ELR (cell line): ENCODE data around the gene SMPX.

Experiments used
- DNase-seq: peaks from one replicate; pipeline ENCODE4 v3.0.0-alpha.2; 2015; ENCODE audit warnings: low read depth

The SMPX gene

DNA sequence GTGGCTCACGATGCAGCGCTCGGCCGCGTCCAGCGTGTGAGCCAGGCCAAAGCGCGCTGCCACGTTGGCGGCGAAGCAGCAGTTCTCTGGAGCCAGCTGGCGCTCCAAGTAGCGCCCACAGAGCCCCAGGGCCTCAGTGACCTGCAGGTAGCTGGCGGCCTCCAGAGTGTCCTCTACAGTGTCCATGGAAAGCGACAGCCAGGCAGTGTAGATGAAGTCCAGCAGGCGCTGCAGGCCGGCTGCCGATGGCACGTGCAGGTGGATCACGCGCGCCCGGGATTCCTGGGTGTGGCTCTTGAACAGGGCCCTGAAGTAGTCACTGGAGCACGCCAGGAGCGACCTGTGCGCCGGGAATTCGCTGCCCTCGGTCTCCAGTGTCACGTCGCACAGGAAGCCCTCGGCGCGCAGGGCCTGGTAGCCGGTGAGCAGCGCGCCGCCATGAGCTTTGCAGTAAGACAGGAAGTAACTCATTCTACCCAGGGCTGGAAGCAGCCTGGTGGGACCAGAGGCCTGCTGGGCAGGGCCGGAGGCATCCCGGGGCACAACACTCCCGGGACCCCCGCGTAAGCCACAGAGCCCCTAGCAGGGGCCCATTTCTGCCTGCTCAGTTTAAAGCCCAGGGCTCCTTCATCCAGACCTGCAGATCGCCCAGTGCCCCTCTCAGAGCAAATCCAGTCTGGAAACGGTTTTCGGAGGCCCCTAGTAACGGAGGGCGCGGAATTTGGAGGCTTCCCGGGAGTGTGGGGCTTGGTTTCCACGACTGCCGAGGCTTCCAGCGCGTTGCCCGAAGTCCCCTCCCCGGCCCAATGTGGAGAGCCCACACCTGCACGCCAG lies 100.4 kb downstream of the SMPX start:
- DNase-seq, result no peak

GRCh38 chrX:21656587-21657317 lies 101.2 kb downstream of the SMPX start:
- no peak for DNase-seq
